HEK293 (cell line): Measurements from ENCODE around the gene PCDHGC4.

Source experiments
- CTCF ChIA-PET: fragments of 350-600 bp; formaldehyde crosslinking; extraction: SDS; loops from one replicate; lab custom pipeline; 2021; ENCODE audit warnings: antibody characterized with exemption; lab: Yijun Ruan, JAX
- POLR2A ChIA-PET: fragments of 300-600 bp; formaldehyde crosslinking; extraction: SDS; loops from one replicate; lab custom pipeline; 2020; ENCODE audit warnings: antibody characterized with exemption, inconsistent platforms; lab: Yijun Ruan, JAX
- H3K27ac ChIP-seq: fragments of 200-500 bp; sonication (Bioruptor generic); 2 replicates; pipeline ENCODE4 v1.5.1; 2014; ENCODE audit warnings: low read depth, low read length, control low read depth, inconsistent platforms; ENCODE audit errors: extremely low read depth
- H3K36me3 ChIP-seq, 2 experiments: fragments of 200-500 bp in 1 of 2; sonication (Bioruptor generic) in 1 of 2; 1 replicate in 1 of 2; 2 replicates in 1 of 2; pipeline ENCODE4 v1.5.1; 2014 to 2017; ENCODE audit warnings: inconsistent platforms in 2 of 2, low read length in 2 of 2; ENCODE audit not compliant: control insufficient read depth in 2 of 2, insufficient read depth in 1 of 2
- H3K4me1 ChIP-seq: fragments of 200-500 bp; sonication (Bioruptor generic); 2 replicates; pipeline ENCODE4 v1.5.1; 2014; ENCODE audit warnings: mild to moderate bottlenecking, low read length, inconsistent platforms; ENCODE audit not compliant: control insufficient read depth, insufficient read depth
- H3K4me3 ChIP-seq: 2 replicates; pipeline ENCODE4 v1.5.1; 2011; ENCODE audit warnings: low read depth, mild to moderate bottlenecking, control low read depth, low read length, moderate library complexity
- H3K9me3 ChIP-seq: fragments of 200-500 bp; sonication (Bioruptor generic); 2 replicates; pipeline ENCODE4 v1.5.1; 2014; ENCODE audit warnings: low read depth, low read length, inconsistent platforms; ENCODE audit not compliant: control insufficient read depth, insufficient read depth
- EGR2 ChIP-seq: fragments of 450-650 bp; formaldehyde crosslinking; IDR thresholded peaks from 2 replicates; pipeline ENCODE4 v1.5.1; 2016; ENCODE audit warnings: low read depth, missing biosample characterization, missing genetic modification characterization
- FEZF1 ChIP-seq: fragments of 450-650 bp; formaldehyde crosslinking; IDR thresholded peaks from 2 replicates; pipeline ENCODE4 v1.5.1; 2016; ENCODE audit warnings: missing biosample characterization, missing genetic modification characterization
- GLI2 ChIP-seq: fragments of 450-650 bp; formaldehyde crosslinking; IDR thresholded peaks from 2 replicates; pipeline ENCODE4; 2017; ENCODE audit warnings: missing biosample characterization, missing genetic modification characterization, low read depth, borderline replicate concordance
- GLIS2 ChIP-seq: fragments of 450-650 bp; formaldehyde crosslinking; IDR thresholded peaks from 2 replicates; pipeline ENCODE4 v1.5.1; 2016; ENCODE audit warnings: missing biosample characterization, missing genetic modification characterization
- HOXA7 ChIP-seq: sonication (generic); formaldehyde crosslinking; IDR thresholded peaks from 2 replicates; pipeline ENCODE4 v1.8.1; 2022; ENCODE audit warnings: missing genetic modification reagents, borderline replicate concordance
- IKZF3 ChIP-seq: fragments of 450-650 bp; IDR thresholded peaks from 2 replicates; pipeline ENCODE4 v1.5.0; 2018; ENCODE audit warnings: missing biosample characterization, mild to moderate bottlenecking, missing genetic modification characterization, moderate library complexity
- KLF1 ChIP-seq: fragments of 450-650 bp; formaldehyde crosslinking; IDR thresholded peaks from 2 replicates; pipeline ENCODE4 v1.5.1; 2016; ENCODE audit warnings: missing biosample characterization, missing genetic modification characterization
- OSR2 ChIP-seq: fragments of 450-650 bp; formaldehyde crosslinking; IDR thresholded peaks from 2 replicates; pipeline ENCODE4 v1.5.1; 2016; ENCODE audit warnings: missing biosample characterization, missing genetic modification characterization
- SCRT1 ChIP-seq: fragments of 450-650 bp; formaldehyde crosslinking; IDR thresholded peaks from 2 replicates; pipeline ENCODE4 v1.5.1; 2016; ENCODE audit warnings: missing biosample characterization, missing genetic modification characterization, borderline replicate concordance
- SCRT2 ChIP-seq: fragments of 450-650 bp; formaldehyde crosslinking; IDR thresholded peaks from 2 replicates; pipeline ENCODE4 v1.5.1; 2016; ENCODE audit warnings: missing biosample characterization, missing genetic modification characterization
- SP2 ChIP-seq: fragments of 450-650 bp; formaldehyde crosslinking; IDR thresholded peaks from 2 replicates; pipeline ENCODE4 v1.5.1; 2016; ENCODE audit warnings: missing biosample characterization, missing genetic modification characterization
- SP7 ChIP-seq: fragments of 450-650 bp; formaldehyde crosslinking; IDR thresholded peaks from 2 replicates; pipeline ENCODE4 v1.5.1; 2016; ENCODE audit warnings: missing biosample characterization, missing genetic modification characterization
- ZBTB20 ChIP-seq: fragments of 450-650 bp; formaldehyde crosslinking; IDR thresholded peaks from 2 replicates; pipeline ENCODE4 v1.5.1; 2016; ENCODE audit warnings: missing biosample characterization, missing genetic modification characterization
- ZFHX2 ChIP-seq: fragments of 450-650 bp; formaldehyde crosslinking; conservative IDR thresholded peaks from 2 replicates; pipeline ENCODE4 v1.5.1; 2016; ENCODE audit warnings: missing biosample characterization, missing genetic modification characterization
- ZNF138 ChIP-seq: fragments of 450-650 bp; formaldehyde crosslinking; IDR thresholded peaks from 2 replicates; pipeline ENCODE4 v1.5.1; 2016; ENCODE audit warnings: missing biosample characterization, missing genetic modification characterization, borderline replicate concordance
- ZNF140 ChIP-seq: fragments of 450-650 bp; formaldehyde crosslinking; IDR thresholded peaks from 2 replicates; pipeline ENCODE4 v1.5.1; 2016; ENCODE audit warnings: missing biosample characterization, missing genetic modification characterization
- ZNF169 ChIP-seq: fragments of 450-650 bp; formaldehyde crosslinking; IDR thresholded peaks from 2 replicates; pipeline ENCODE4 v1.5.1; 2016; ENCODE audit warnings: missing biosample characterization, missing genetic modification characterization
- ZNF223 ChIP-seq: fragments of 450-650 bp; formaldehyde crosslinking; IDR thresholded peaks from 2 replicates; pipeline ENCODE4 v1.5.1; 2016; ENCODE audit warnings: missing biosample characterization, missing genetic modification characterization
- ZNF239 ChIP-seq: fragments of 450-650 bp; formaldehyde crosslinking; IDR thresholded peaks from 2 replicates; pipeline ENCODE4 v1.5.1; 2016; ENCODE audit warnings: missing biosample characterization, missing genetic modification characterization
- ZNF341 ChIP-seq: fragments of 450-650 bp; formaldehyde crosslinking; IDR thresholded peaks from 2 replicates; pipeline ENCODE4; 2016; ENCODE audit warnings: low read depth, missing biosample characterization, missing genetic modification characterization
- ZNF391 ChIP-seq: fragments of 450-650 bp; formaldehyde crosslinking; IDR thresholded peaks from 2 replicates; pipeline ENCODE4 v1.5.1; 2016; ENCODE audit warnings: low read depth, missing biosample characterization, missing genetic modification characterization, borderline replicate concordance
- ZNF423 ChIP-seq: fragments of 450-650 bp; formaldehyde crosslinking; IDR thresholded peaks from 2 replicates; pipeline ENCODE4 v1.5.1; 2016; ENCODE audit warnings: missing biosample characterization, missing genetic modification characterization
- ZNF426 ChIP-seq: fragments of 450-650 bp; formaldehyde crosslinking; IDR thresholded peaks from 2 replicates; pipeline ENCODE4 v1.5.1; 2017; ENCODE audit warnings: missing biosample characterization, missing genetic modification characterization, mild to moderate bottlenecking, inconsistent platforms, moderate library complexity
- ZNF501 ChIP-seq: fragments of 450-650 bp; formaldehyde crosslinking; IDR thresholded peaks from 2 replicates; pipeline ENCODE4 v1.5.1; 2016; ENCODE audit warnings: missing biosample characterization, missing genetic modification characterization
- TF ChIP-seq, protein P1 (sequence below): fragments of 450-650 bp; formaldehyde crosslinking; IDR thresholded peaks from 2 replicates; pipeline ENCODE4 v1.5.1; 2016; ENCODE audit warnings: missing biosample characterization, missing genetic modification characterization
- TF ChIP-seq, protein P2 (sequence below): fragments of 450-650 bp; formaldehyde crosslinking; IDR thresholded peaks from 2 replicates; pipeline ENCODE4 v1.5.1; 2017; ENCODE audit warnings: missing biosample characterization, mild to moderate bottlenecking, missing genetic modification characterization, moderate library complexity
- TF ChIP-seq, protein P3 (sequence below): fragments of 450-650 bp; formaldehyde crosslinking; IDR thresholded peaks from 2 replicates; pipeline ENCODE4 v1.5.1; 2016; ENCODE audit warnings: missing biosample characterization, missing genetic modification characterization
- TF ChIP-seq, protein P4 (sequence below): fragments of 450-650 bp; formaldehyde crosslinking; IDR thresholded peaks from 2 replicates; pipeline ENCODE4 v1.5.1; 2016; ENCODE audit warnings: missing biosample characterization, missing genetic modification characterization

The PCDHGC4 gene

DNA sequence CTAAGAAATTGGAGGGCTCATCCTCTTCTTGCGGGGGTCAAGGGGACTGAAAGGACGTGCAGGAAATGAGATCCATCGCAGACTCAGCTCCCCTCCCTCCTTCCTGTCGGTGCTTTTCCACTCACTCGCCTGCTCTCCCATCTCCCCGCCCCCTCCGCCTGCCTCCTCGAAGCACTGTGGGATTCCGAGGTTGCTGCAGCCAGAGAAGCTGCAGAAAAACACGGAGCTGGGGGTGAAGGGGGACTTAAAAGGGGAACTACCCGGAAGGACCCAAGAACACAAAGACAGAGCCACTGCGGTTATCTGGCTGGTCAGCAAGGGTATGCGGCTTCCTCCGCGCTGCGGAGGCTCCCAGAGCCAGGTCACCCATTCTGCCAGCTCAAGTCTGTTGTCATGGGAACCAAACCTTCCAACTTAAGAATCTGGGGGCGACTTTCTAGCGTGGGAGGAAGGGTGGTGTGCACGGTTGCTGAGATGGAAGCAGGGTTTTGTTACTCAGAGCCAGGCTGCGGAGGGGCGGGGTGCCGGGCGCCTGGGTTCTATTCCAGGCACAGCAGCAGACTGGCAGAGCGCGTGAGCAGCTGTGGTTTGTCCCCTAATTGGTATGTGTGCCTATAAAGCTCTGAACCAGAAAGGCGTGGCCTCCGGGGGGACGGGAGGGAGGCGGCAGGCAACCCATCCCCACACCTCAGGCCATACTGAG is 28.9 kb downstream of the PCDHGC4 start:
- Histone ChIP-seq H3K4me1 (no peaks in the 10 kb centered on the region; the same call in 1 of the 2 replicates), H3K4me3 (no peak overlapping the region), H3K36me3 (peaks cover 4 to 50% of the 10 kb centered on the region in 2 experiments; a peak in 2 of 3 replicates), H3K27ac (no peak overlapping the region), H3K9me3 (no peaks in the 10 kb centered on the region)
- POLR2A ChIA-PET, result interaction anchor here (1.2 to 2.3 kb wide), 2 partner anchors 37 to 39 kb away, joined by 3 to 7 read pairs; no protein-coding TSS in a partner anchor
- CTCF ChIA-PET, result interaction anchor here (0.6 to 5.8 kb wide), 10 partner anchors 10 to 658 kb away, joined by 3 to 67 read pairs (median 4); partner anchors contain the start of genes PCDHGA11 and PCDHGC5
- TF ChIP-seq ZNF140 (tag by site-specific recombination) (no peak), SCRT2 (tag by site-specific recombination) (no peak), ZNF169 (tag by site-specific recombination) (no peak), EGR2 (tag by site-specific recombination) (peak; percentile 25; the same call in 1 of the 2 replicates), ZFHX2 (tag by site-specific recombination) (peak; percentile 31; the same call in 1 of the 2 replicates), KLF1 (tag by site-specific recombination) (peak; percentile 53), ZNF391 (no peak), ZNF239 (tag by site-specific recombination) (no peak), ZNF423 (tag by site-specific recombination) (no peak), ZNF501 (no peak), IKZF3 (tag by site-specific recombination) (no peak), SP7 (tag by site-specific recombination) (peak; percentile 44; the same call in 1 of the 2 replicates), SP2 (tag by site-specific recombination) (no peak), GLI2 (tag by site-specific recombination) (no peak), OSR2 (no peak), ZNF223 (no peak)
- TF ChIP-seq, protein P1, sequence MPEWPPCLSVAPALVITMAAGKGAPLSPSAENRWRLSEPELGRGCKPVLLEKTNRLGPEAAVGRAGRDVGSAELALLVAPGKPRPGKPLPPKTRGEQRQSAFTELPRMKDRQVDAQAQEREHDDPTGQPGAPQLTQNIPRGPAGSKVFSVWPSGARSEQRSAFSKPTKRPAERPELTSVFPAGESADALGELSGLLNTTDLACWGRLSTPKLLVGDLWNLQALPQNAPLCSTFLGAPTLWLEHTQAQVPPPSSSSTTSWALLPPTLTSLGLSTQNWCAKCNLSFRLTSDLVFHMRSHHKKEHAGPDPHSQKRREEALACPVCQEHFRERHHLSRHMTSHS (tag by site-specific recombination), result no peak
- TF ChIP-seq, protein P2, sequence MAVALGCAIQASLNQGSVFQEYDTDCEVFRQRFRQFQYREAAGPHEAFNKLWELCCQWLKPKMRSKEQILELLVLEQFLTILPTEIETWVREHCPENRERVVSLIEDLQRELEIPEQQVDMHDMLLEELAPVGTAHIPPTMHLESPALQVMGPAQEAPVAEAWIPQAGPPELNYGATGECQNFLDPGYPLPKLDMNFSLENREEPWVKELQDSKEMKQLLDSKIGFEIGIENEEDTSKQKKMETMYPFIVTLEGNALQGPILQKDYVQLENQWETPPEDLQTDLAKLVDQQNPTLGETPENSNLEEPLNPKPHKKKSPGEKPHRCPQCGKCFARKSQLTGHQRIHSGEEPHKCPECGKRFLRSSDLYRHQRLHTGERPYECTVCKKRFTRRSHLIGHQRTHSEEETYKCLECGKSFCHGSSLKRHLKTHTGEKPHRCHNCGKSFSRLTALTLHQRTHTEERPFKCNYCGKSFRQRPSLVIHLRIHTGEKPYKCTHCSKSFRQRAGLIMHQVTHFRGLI, result no peak

GRCh38 chr5:141514330-141515133 is 29.7 kb downstream of the PCDHGC4 start:
- Histone ChIP-seq H3K27ac (no peak overlapping the region), H3K36me3 (peaks cover 5 to 57% of the 10 kb centered on the region in 2 experiments; a peak in 2 of 3 replicates), H3K4me1 (no peaks in the 10 kb centered on the region; the same call in 1 of the 2 replicates), H3K9me3 (no peaks in the 10 kb centered on the region), H3K4me3 (no peak overlapping the region)
- ChIA-PET POLR2A (interaction anchor here (1.2 to 2.3 kb wide), 2 partner anchors 38 to 39 kb away, joined by 3 to 7 read pairs; no protein-coding TSS in a partner anchor), CTCF (interaction anchor here (0.6 to 5.8 kb wide), 12 partner anchors 9 to 658 kb away, joined by 3 to 67 read pairs (median 4); partner anchors contain the start of genes PCDHGA10, PCDHGA11, PCDHGC3 and PCDHGC5)
- TF ChIP-seq ZBTB20 (tag by site-specific recombination), result no peak
- peak; percentile 48; the same call in 1 of the 2 replicates for TF ChIP-seq FEZF1
- no peak for TF ChIP-seq GLIS2
- TF ChIP-seq, protein P3, sequence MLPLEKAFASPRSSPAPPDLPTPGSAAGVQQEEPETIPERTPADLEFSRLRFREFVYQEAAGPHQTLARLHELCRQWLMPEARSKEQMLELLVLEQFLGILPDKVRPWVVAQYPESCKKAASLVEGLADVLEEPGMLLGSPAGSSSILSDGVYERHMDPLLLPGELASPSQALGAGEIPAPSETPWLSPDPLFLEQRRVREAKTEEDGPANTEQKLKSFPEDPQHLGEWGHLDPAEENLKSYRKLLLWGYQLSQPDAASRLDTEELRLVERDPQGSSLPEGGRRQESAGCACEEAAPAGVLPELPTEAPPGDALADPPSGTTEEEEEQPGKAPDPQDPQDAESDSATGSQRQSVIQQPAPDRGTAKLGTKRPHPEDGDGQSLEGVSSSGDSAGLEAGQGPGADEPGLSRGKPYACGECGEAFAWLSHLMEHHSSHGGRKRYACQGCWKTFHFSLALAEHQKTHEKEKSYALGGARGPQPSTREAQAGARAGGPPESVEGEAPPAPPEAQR (tag by site-specific recombination), result no peak
- no peak for TF ChIP-seq HOXA7 (CRISPR knock-in tag)
- TF ChIP-seq ZNF426 (tag by site-specific recombination), result no peak
- no peak for TF ChIP-seq SCRT1 (tag by site-specific recombination)
- TF ChIP-seq, protein P4, sequence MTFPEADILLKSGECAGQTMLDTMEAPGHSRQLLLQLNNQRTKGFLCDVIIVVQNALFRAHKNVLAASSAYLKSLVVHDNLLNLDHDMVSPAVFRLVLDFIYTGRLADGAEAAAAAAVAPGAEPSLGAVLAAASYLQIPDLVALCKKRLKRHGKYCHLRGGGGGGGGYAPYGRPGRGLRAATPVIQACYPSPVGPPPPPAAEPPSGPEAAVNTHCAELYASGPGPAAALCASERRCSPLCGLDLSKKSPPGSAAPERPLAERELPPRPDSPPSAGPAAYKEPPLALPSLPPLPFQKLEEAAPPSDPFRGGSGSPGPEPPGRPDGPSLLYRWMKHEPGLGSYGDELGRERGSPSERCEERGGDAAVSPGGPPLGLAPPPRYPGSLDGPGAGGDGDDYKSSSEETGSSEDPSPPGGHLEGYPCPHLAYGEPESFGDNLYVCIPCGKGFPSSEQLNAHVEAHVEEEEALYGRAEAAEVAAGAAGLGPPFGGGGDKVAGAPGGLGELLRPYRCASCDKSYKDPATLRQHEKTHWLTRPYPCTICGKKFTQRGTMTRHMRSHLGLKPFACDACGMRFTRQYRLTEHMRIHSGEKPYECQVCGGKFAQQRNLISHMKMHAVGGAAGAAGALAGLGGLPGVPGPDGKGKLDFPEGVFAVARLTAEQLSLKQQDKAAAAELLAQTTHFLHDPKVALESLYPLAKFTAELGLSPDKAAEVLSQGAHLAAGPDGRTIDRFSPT (tag by site-specific recombination), result 0 out of 2 replicates have a peak, but pooled peaks have one; percentile 26
- no peak for TF ChIP-seq SP2 (tag by site-specific recombination)
- no peak for TF ChIP-seq ZNF138 (tag by site-specific recombination)
- TF ChIP-seq ZNF341 (tag by site-specific recombination), result no peak
